ENCODE data around the gene GIT1. TPM values are rescaled to one million over a fixed set of nuclear protein-coding genes. Genes with fewer than 3 reads are reported as not detected.

Gene GIT1
- total and polyA plus RNA-seq, 2 donors (not counting 3 experiments of a cell fraction or from before 2014, with no cell fraction given), result 75.5 to 92.5 TPM

- intact Hi-C loops (cut with micrococcal nuclease), result no loop called here
- FAIRE-seq, result no peak
- TF ChIP-seq POLR2AphosphoS5 (IDR thresholded peaks at IDR 0.05; ENCODE audit: insufficient read depth, low read depth, low read length) (no peak), EZH2 (IDR thresholded peaks at IDR 0.05; ENCODE audit: borderline replicate concordance, low read depth, low read length, severe bottlenecking) (no peak), FOS (IDR thresholded peaks at IDR 0.05; ENCODE audit: borderline replicate concordance, insufficient read depth, low read length) (no peak), MAX (IDR thresholded peaks at IDR 0.05; ENCODE audit: insufficient read depth, insufficient read length) (no peak), MYC (IDR thresholded peaks at IDR 0.05; ENCODE audit: low read depth, low read length) (no peak), GATA2 (IDR thresholded peaks at IDR 0.05; ENCODE audit: insufficient read depth, insufficient read length, low read depth, low read length) (no peak), POLR2A (IDR thresholded peaks at IDR 0.05; ENCODE audit: low read depth, low read length) (no peak), JUN (IDR thresholded peaks at IDR 0.05; ENCODE audit: borderline replicate concordance, insufficient read depth, insufficient read length, low read depth) (no peak), CTCF (IDR thresholded peaks at IDR 0.05; ENCODE audit: extremely low read depth in 1 of 2, insufficient read depth in 1 of 2, low read depth in 1 of 2, low read length in 2 of 2) (no peak)
- Histone ChIP-seq H4K20me1 (replicated peaks; ENCODE audit: control insufficient read depth, extremely low read depth, insufficient read depth, low read length) (no peaks in the 10 kb centered on the region), H3K4me2 (ENCODE audit: insufficient read depth, low read length) (no peak overlapping the region), H3K27me3 (ENCODE audit: control insufficient read depth in 2 of 2, insufficient read depth in 2 of 2, low read length in 2 of 2) (no peaks in the 10 kb centered on the region), H3K9me1 (replicated peaks; ENCODE audit: control insufficient read depth, extremely low read depth, insufficient read depth, low read length) (no peaks in the 10 kb centered on the region), H3K9ac (replicated peaks; ENCODE audit: extremely low read depth, insufficient read depth, low read length) (no peak overlapping the region), H3K9me3 (replicated peaks; ENCODE audit: control insufficient read depth, insufficient read depth, low read length) (no peaks in the 10 kb centered on the region), H3K4me1 (ENCODE audit: control insufficient read depth, extremely low read depth, insufficient read depth, low read length) (peaks cover 14% of the 10 kb centered on the region), H2AFZ (ENCODE audit: low read depth, low read length) (no peak overlapping the region), H3K79me2 (ENCODE audit: control insufficient read depth, insufficient read depth, low read length) (peaks cover 12% of the 10 kb centered on the region), H3K27ac (ENCODE audit: insufficient read depth, low read depth, low read length) (no peak overlapping the region), H3K36me3 (ENCODE audit: control insufficient read depth in 2 of 2, extremely low read depth in 1 of 2, insufficient read depth in 2 of 2, low read length in 2 of 2) (no peaks in the 10 kb centered on the region), H3K4me3 (replicated peaks in 1 of 3; ENCODE audit: insufficient read depth in 1 of 3, low read depth in 1 of 3, low read length in 3 of 3) (no peak overlapping the region)
- ChIA-PET CTCF (interaction anchor here (1.1 to 9.2 kb wide), 4 partner anchors 16 to 228 kb away, joined by 3 to 120 read pairs (median 5); no protein-coding TSS in a partner anchor), POLR2A (no interaction called here)
- no TSS peak for BruUV-seq (replicated peaks)
- dilution Hi-C loops (cut with MboI; ENCODE audit: extremely low pct_ligation_motif_present, low sequenced_read_pairs), result no loop called here
- DNase-seq (ENCODE audit: low read depth, low spot score), result no peak
Observed at GRCh38 chr17:29597361-29598172, 8.1 kb upstream of the GIT1 start.
